Raji (cell line): ENCODE measurements around the gene NHS.

Source experiments
- POLR2A ChIP-seq: IDR thresholded peaks from 2 replicates; pipeline ENCODE4 v1.6.1; 2011; ENCODE audit warnings: low read depth, low read length, control low read depth; ENCODE audit not compliant: insufficient read depth

The NHS gene

DNA sequence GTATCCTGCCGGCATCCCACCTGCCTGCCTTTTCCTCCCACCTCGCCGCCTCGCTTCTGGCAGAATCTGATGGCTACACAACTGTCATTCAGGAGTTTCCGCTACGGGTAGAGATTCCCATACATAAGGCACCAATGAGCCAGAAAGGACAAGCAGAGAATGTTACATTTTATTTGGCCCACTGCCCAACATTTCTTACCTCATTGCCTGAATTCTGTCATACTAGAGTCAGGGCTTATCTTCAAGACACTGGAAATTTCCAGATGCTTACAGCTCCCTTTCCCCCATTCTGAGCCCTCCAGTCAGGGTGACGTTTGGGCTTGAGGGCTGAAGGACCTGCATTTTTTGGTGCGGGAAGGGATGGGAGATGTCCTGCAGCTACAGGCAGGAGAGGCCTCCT, 113.0 kb downstream of the NHS start:
- TF ChIP-seq POLR2A: no peak

DNA sequence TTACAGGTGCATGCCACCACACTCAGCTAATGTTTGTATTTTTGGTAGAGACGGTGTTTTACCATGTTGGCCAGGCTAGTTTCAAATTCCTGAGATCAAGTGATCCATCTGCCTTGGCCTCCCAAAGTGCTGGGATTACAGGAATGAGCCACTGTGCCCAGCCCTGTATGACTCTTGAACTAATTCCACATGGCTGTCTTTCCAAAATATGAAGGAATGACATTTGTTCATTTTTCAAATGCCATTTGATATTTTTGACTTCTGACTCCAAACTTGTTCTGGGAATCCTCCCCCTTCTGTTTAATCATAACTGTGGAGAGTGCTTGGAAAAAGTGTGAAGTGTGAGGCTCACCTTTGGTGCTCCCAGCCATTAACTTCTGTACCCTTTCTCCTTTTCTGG, 119.2 kb downstream of the NHS start:
- no peak for TF ChIP-seq POLR2A

DNA sequence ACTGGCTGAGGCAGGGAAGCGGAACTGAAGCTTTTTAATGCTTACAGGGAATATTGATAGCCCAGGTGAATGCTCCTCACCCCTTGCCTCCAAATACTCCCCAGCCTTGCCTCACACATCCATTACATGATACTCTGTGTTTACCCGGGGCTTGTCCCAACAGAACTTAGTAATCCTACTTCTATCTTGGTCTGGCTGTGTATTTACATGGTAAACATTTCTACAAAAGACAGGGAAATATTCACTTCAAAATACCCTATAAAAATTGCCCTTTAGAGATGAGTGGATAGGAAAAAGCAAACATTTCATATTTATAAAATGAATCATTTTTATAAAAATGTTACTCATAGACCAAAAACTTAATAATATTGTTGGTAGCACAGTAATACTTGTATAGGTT, 120.1 kb downstream of the NHS start:
- TF ChIP-seq POLR2A: no peak

DNA sequence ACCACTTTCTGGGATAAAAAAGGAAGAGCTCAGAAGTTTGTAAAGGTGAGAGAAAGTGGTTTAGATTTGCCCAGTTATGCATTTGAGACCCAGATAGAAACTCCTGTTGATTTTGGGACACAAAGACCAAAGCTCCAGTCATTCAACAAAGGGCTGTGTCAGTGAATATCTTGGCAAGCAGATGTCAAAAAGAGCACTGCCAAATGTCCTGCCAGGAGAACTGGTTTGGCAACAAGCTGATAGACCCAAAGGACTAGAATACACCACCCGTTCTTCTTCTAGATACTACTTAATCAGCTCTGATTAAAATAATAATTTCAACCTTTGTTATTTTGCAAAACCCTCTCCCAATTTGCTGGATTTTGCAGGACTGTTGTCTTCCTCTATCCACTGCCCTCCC, 121.4 kb downstream of the NHS start:
- TF ChIP-seq POLR2A: no peak

DNA sequence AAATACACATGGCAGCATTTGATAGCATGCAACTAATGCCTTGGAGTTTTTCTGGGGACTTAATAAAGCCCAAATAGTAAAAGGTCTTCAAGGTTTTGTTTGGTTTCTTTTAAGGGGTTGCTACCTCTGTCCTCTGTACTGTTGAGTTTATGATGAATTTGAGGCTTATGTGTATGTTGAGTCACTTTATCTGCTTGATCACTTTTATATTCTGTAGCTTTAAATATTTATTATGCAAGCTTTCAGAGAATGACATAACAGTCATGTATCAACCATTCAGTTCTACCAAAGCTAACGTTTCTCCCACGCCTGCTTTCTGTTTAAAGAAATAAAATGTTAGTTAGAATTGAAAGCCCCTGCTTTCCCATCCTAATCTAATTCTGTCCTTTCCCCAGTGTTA, 122.2 kb downstream of the NHS start:
- TF ChIP-seq POLR2A: no peak

DNA sequence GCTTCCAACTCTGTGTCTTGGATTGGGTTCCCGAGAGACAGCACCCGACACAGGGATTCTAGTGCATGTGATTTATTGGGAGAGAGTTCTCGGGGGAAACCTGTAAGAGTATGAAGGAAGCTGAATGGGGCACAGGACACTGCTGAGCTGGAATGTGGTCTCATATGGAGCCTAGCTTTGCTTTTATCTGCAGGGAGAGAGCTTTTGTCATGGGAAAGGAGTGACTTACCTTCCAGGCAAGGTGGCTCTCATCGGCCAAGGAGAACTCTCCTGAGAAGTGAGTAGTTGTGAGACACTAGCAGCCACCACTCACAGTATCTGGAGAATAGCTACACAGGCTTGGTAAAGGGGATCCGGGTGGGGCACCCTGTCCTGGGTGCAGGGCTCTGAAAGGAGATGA, 124.5 kb downstream of the NHS start:
- no peak for TF ChIP-seq POLR2A

DNA sequence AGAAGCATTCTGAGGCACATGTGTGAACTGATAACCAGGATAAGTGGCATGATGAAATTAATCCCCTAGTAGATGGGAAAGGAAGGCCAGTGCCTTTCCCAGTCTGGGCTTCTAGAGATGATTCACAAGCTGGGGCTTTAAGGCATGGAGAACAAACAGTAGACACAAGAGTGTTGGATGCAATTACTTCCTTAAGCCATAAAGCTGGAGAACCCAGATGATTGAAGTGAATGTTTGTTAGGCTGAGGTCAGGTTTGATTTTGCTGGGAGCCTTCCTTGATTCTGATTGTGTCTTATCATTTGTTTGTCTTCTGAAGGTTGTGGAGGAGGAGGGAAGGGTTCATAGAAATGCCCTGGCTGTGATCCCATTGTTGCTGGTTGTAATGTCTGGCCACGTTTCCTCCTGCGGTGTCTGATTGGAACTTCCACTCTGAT, 125.2 kb downstream of the NHS start:
- no peak for TF ChIP-seq POLR2A

DNA sequence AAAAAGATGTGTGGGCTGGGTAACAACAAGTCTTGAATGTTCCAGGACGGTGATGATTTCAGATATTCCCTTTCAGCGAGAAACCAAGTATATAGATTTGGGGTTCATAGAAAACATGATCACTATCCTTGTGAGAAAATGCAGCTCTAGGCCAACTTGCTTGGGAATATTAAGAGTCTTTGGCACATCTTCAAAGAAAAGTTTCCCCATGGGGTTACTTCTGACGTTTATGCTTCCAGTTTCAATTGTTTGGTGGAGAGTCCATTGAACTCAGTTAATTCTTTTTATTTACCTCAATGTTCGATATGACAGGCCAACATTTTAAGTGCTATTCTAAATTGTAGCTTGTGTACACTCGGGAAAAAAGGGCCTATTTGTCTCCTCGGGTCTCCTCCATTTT, 126.7 kb downstream of the NHS start:
- TF ChIP-seq POLR2A: no peak

DNA sequence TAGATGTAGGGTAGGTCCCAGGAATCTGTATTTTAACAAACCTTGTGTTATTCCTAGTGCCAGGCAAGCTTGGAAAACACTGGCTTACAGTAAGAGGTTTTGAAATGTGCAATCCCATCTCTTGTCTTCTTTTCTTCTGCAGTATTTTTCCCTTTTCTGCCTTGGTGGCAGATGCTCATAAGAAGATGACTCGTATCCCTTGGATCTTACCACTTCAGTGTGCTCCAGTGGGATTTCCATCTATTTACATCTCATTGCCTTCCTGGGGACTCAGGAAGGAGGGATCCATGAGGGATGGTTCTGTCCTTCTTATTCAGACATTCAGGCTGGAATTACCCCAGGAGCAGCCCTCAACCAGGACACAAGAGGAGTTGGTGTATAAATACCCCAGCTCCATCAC, 136.6 kb downstream of the NHS start:
- TF ChIP-seq POLR2A: no peak

DNA sequence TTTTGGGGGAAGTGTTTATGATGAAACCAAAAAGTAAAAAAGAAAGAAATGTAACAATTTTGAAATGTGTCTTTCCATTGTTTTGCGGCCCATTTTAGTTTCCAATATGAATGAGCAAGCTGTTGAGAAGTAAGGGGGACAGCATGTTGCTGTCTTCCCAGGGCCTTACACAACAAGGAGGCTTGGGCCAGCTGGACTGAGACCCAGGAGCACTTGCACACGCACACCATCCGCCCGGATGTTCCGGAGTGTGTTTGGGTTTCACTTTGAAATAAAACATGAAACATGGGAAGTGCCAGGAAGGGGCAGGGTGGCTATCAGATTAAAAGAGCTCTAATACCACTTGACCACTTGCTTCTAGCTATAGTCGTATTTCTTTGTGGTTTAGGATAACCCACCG, 144.4 kb downstream of the NHS start:
- TF ChIP-seq POLR2A: no peak

DNA sequence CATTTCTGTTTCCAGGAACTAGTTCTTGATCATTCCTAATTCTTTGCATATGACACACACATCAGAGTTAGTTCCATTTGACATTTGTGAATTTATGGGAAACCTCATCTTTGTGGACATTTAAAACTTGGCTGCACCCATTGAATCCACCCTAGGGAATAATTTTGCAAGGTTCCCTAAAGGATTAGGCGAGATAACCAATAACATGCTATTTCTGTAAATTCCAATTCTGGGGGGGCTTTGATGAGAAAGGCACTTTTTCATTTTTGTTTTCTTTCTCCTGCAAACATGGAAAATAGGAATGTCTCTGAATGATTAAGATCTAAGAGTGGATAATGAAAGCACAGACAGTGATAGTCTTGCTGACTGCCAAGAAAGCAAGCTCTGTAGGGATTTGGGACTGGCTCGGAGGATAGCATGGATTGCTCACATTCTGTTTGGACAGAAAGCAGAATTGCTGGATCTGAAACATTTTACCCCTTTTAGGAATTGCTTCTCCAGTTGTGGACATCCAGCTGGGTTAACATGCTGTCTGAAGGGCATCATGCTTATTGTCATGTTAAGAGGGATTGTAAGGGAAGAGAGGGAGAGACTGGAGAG, 145.1 kb downstream of the NHS start:
- TF ChIP-seq POLR2A: no peak

DNA sequence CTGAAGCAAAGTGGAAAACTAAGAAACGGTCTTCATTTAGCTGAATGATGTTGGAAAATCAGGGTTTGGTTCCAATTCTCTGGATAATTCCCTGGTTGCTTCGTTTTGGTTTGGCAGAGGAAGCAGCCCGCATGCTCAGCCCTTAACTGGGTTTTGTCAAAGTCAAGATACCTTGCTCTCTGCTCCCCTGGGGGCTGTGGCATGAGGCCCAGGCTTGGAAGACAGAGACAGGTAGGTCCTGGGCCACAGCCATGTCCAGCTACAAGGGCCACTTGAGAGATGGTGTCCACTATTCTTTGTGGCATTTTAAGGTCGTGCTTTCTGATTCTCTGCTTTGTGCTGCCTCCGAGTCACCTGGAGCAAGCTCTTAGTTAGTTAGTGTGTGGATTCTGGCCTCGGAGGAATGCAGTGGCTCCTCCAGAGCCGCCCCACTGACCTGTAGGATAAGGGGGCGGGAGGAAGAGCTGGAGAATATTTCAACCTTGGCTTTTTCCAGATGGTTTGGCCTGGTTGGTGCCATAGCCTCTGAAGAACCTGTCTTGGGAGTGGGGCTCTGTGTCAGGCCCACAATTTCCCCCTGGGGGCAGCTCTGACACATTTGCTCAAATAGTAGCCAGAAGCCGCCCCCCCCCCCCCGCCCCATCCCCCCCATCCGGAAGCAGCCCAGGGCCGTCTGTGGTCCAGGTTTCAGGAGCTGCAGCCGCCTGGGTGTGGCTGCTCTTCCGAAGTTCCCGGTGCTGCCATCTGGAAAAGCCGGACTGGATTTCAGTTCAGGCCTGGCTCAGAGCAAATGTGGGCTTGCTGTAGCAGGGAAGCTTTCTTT, 147.1 kb downstream of the NHS start:
- no peak for TF ChIP-seq POLR2A

DNA sequence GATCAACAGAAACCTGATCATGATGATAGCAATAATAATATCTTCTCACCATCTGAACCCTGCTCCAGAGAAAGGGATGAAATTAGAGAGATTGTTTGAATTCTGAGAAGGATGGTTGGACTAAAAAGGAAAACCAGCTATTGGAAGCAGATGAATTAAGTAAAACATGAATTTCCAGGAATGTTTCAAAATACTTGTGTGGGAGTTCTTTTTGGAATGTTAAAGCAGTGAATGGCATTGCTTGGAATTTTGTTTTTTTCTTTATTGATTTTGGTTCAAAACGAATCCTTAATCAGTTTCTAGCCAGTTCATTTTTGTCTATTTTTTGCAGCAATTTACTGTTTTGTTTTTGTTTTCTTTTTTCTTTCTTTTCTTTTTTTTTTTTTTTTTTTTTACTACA, 150.3 kb downstream of the NHS start:
- TF ChIP-seq POLR2A: no peak

DNA sequence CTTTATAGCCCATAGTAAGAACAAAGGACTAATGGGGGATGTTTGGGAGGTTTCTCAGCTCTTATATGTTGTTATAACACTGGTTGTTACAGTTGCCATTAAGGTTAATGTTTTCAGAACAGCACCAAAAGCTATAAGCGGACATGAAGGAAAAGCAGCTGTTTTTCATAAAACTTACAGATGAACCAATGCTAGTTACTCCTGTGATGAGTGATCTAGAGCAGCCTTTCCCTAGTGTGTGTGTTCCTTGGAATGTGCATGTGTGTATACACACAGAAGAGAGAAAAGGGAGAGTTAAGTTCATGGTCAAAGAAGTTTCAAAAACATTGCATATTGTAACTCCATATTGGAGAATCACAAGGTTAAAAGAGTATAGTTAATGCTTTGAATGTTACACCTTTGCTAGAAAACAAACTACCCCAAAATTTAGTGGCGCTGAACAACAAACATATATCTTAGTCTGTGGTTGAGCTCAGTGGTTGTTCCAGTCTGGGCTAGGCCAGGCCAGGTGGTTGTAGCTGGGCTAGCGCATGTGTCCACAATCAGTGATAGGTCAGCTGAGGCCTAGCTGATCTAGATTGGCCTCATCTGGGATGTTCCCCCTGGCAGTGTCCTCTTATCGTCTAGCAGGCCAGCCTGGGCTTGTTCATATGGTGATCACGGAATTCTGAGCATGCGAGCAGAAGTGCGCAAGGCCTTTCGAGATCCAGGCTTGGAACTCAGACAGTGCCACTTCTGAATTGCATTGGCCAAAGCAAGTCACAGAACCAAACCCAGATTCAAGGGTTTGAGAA, 151.0 kb downstream of the NHS start:
- no peak for TF ChIP-seq POLR2A

DNA sequence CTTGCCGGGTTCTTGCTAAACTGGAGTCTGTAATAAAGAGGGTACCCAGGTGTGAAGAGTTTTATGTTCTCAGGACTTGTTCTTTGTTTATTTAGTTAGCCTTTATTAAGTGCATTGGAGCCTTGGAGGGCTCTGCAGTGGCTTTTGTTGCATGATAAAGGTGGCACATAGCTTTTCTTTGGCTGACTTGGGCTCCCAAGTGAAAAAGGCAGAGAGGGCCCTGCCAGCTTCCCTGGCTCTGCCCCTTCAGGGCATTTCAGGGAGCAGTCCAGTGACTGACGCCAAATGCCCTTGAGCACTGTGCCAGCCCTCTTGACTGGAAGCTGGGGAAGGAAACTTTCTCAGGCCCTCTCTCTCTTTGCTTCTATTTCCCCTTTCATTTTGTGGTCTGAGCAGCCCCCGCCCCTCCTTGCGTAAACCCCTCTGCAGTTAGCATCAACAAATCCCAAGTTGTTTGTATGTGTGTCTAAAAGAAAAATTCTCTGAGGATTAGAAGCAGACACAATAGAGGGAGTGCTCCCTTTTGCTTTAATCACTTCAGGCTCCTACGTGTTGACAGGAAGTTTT, 152.2 kb downstream of the NHS start:
- no peak for TF ChIP-seq POLR2A

DNA sequence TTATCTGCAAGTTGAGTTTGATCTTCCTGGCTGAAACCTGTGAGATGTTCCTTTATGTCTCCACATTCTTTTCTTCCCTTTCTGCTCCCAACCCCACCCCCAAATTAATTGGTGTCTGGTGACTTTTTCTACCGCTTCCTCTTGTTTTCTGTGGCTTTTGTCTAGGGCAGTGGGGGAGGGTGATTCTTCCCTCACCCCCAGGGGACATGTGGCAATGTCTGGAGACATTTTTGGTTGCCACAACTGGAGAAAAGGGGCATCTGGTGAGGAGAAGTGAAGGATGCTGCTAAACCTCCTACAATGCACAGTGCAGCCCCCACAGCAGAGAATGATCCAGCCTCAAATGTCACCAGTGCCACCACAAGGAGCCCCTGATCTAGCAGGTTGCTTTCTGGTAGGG, 152.9 kb downstream of the NHS start:
- TF ChIP-seq POLR2A: no peak
